NCI-H226 (cell line): ENCODE data around the gene SYNE1.
"Not testable (repeated sequence)": the region's sequence is repeated elsewhere in the genome, so short reads cannot be mapped to it uniquely, and the experiment has no call there.

Experiments
- DNase-seq: peaks from one replicate; pipeline ENCODE4 v3.0.0-alpha.2; 2015

SYNE1 gene

DNA sequence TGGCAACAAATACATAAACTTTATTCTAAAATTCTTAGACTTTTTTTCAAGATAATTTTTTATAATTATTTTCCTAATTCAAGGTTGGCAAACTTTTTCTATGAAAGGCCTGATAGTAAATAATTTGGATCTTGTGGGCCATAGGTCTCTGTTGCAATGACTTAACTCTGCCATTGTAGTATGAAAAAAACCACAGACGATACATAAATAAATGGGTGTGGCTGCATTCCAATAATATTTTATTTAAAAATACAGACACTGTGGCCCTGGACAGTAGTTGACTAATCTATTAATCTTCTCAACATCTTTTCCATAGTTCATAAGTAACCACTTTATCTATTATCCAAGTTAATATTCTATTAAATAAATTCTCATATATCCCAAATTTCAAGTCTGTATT, 281.1 kb downstream of the SYNE1 start:
- no peak for DNase-seq

DNA sequence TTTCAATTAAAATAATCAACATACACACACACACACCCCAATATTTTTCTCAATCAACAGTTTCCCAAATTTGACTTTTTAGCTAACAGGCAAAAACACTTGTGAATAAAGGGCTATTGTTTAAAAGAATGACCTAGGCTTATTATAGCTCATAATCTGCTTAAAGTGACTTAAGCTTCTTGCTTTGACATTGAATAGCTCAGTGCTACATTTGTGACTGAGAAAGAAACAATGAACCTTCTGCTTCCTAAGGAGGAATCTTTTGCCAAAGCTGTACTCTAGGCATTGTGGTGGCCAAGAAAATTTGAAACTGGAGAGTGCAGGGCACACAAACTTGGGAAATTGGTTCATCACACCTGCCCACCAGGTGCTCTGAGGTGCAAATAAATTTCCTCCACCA, 282.0 kb downstream of the SYNE1 start:
- no peak for DNase-seq

DNA sequence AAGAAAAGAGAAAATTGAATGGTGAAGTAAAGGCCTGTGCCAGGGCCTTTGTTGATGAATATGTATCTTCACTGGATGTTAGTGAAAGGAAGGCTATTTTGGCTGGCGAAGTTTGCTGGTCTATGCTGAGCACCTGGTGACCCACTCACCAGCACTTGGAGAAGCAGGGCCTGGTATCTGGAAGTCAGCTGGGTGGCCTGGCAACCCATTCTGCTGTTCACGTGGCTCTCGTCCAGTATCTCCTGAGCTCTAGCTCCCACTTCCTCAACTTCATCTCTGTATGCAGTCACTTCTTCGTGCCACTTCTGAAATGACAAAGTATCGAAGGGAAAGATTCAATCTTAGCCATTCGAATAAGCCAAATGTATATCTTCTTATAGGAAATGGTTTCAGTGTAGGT, 283.7 kb downstream of the SYNE1 start:
- no peak for DNase-seq

DNA sequence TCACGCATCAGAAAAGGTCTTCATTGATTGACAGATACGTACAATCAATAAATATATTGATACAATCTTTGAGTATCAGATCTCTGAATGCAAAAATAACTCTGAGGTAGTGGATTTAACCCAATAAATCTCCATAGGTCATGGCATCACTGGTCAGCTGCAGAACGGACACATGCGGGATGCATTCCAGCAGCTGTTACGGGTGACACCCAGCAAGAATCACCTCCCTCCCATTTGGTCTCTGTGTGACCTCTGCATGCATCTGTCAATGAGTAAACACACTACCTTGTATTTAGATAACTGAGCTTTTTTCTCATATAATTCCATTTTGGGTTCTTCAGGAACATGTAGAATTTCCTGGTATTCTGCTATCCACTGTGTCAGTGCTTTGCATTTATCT, 285.4 kb downstream of the SYNE1 start:
- no peak for DNase-seq

DNA sequence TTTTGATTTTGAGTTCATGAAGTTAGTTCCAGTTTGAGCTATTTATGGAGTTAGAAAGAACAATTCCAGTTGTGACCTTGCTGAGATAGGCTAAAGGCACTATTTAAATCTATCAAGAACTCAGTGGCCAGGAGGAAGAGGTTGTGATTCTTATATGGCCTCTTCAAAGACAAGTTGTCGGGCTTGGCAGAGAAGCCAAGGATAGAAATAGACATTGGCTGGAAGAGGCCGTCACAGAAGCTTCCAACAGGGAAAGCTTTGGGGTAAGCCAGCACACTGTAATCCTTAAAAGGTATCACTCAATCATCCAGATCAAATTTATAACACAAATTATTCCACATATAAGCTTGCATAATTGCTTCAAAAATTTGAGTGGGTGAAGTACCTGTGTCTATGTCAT, 286.1 kb downstream of the SYNE1 start:
- DNase-seq = no peak

DNA sequence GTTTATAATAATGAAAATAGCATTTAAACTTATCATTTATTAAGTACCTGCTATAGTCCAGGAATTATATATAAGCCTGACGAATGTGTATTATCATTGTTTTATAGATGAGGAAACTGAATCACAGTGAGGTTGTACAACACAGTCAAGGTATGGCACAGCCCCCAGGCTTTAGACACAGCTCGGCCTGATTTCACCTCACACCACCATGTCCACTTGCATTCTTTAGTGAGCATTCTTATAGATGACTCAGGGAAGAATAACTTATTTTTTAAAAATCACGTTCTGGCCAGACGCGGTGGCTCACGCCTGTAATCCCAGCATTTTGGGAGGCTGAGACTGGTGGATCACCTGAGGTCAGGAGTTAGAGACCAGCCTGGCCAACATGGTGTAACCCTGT, 289.0 kb downstream of the SYNE1 start:
- DNase-seq = peak; percentile 68

DNA sequence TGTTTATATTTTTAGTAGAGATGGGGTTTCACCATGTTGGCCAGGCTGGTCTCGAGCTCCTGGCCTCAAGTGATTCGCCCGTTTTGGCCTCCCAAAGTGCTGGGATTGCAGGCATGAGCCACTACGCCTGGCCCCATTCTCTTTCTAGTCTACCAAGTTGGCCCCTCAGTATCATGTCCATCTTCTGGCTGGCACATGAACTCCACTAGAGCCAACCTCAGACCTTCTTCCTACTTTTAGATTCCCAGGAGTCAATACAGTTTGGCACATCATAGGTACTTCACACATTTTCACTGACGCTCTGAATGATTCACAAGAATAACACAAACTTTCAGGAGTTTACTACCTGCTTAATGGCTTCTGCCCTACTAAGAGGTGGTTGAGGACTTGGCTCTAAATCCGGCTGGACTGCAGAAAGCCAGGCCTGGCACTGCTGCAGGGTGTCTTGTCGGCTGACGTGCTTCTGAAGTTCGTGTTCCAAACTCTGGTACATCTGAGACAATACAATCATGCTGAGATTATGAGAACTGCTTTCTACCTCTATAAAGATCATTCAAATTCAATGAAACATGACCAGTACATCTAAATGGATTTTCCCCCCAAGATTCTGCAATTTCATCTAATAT, 293.3 kb downstream of the SYNE1 start:
- DNase-seq = no peak

DNA sequence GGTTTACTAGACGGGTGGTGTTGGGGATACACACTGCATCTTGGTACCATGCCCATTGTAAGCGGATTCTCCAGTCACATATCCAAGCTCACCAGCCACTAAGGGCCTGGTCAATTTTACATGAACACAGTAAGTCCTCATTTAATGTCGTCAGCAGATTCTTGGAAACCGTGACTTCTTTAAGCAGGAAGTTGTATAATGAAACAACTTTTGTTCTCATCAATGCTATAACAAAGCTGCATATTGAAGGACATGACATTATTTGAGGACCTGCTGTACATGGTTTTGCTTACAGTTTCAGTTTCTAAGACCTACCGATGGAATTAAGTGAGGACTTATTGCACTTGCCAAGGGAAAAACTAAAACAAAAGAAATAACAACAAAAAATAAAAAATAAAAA, 295.6 kb downstream of the SYNE1 start:
- no peak for DNase-seq

DNA sequence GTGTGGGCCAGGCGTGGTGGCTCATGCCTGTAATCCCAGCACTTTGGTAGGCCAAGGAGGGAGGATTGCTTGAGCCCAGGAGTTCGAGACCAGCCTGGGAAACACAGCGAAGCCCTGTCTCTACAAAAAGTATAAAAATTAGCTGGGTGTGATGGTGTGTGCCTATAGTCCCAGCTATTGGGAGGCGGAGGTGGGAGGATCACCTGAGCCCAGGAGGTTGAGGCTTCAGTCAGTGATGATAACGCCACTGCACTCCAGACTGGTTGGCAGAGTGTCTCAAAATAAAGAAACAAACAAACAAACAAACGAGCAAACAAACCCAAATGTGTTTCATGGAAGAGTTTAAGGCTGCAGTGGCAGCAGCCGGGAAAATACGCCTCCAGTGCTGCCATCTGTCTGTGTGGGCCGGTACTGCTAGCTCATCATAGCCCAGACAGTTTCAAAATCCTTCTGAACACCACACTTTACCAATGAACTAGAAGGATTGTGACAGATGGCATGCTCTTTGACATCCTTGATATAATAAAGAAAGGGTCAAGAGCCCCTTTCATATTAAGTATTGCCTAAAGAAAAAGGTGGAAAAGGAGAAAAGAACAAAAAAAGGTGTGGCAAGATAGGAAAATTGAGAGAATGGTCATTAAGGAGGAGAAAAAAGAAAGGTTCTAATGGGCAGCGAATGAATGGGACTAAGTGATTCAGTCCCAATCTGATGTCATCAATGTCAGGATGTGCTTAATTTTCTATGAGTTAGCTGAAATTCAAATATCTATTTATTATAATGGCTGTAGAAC, 298.6 kb downstream of the SYNE1 start:
- DNase-seq = peak; percentile 25

DNA sequence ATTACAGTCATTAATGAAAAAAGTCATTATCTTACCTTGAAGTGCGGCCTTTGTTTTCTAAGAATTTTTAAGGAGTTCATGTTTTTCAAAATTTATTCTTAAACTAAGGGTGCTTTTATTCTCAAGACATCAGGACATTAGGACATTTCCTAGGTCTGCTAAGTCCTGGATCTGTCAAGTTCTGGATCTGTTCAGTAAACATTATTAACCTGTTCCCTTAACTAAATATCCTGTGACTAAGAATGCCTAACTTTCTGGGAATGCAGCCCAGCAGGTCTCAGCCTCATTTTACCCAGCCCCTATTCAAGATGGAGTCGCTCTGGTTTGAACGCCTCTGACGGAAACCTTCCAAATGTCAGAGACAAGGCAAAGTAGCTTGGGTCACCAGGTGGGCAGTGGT, 302.6 kb downstream of the SYNE1 start:
- no peak for DNase-seq

DNA sequence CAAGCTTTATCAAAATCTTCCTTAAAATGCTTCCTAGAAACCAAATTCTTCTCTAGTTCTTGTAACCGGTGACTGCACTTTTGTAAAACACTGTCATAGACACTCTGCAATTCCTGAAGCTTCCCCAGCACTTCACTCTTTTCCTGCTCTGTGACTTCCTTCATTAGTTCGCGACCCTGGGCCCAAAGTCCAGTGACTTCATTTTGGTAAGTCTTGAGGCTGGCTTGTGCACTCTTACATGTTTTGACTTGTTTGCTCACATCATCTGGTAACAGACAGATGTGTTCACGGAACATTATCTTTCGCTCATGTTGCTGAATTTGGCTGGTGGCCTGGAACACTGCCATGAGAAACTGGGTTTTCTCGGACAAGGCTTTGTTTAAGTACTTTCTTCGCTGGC, 306.2 kb downstream of the SYNE1 start:
- no peak for DNase-seq

DNA sequence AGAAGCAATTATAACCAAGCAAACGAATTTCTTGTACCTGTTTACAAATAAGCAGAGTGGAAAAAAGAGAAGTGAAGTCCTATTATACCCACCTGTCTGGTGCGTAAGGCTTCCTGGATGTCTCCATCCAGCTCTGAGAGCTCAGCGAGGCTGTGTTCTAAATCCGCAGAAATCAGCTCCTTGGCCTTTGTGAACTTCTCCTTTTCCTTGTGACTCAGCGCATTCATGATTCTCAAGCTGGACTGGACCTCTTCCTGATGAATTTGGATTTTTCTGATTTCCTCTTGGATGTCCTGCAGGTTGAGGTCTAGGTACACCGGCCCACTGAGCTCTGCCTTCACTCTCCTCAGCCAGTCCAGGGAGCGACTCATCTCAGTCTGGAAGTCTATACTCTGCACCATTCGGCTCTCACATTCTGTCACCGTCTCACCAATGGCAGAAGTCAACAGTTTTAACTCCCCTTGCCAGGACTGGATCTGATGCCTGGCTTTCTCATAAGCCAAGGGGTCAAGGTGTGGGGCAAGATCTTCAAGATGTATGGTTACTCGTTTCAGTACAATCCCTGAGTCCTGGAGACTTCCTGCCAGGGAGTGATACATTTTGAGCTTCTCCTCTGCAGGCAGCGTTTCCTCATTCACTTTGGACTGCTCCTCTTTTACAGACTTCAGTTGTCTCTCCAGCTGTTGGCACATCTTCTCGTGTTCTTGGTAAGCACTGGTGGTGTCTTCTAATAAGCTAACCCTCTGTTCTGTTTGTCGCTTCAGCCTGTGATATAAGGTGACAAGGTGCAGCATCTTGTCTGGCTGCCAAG, 307.3 kb downstream of the SYNE1 start:
- no peak for DNase-seq

DNA sequence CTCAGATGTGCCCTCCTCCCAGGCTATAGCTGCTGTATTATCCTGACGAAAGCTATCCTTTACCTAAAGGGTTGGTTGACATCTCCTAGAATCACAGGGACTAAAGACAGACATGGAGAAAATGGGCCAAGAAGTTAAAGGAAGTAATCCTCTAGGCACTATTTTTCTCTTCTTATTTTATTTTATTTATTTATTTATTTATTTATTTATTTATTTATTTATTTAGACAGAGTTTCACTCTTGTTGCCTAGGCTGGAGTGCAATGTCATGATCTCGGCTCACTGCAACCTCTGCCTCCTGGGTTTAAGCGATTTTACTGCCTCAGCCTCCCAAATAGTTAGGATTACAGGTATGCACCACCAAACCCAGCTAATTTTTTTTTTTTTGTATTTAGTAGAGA, 309.0 kb downstream of the SYNE1 start:
- DNase-seq = not testable (repeated sequence)

DNA sequence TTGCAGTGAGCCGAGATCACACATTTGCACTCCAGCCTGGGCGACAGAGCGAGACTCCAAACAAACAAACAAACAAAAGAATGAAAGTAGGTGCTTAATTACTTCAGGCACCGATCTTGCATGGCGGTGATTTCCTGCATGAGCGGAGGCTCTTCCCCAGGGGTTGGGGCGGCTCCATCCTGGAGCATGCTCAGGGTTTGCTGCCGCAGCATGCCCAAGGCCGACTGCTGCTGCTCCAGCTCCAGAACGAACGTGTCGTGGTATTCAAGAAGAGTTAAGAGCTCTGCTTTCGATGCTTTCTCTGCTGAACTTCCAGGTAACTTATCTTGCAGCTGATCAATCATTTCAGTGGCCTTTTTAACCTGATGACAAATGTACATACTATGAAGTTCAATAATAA, 313.8 kb downstream of the SYNE1 start:
- DNase-seq = no peak

DNA sequence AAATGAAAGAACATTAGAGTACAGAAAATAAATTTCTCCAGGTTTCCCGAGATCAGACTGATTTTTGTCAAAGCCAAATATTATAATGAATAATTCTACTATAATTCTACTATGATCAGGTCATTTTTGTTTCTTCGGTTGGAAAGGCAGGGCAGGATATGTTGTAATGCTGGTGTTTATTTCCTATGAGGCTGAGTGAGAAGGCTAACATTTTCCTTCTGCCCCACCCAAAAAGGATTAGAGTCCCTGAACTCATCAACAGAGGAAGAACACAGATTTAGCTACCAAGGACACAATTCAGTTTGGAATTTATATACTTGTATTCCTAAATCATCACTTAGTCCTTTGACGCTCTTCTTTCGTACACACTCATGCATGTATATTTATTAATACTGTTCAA, 318.9 kb downstream of the SYNE1 start:
- DNase-seq = peak; percentile 53

DNA sequence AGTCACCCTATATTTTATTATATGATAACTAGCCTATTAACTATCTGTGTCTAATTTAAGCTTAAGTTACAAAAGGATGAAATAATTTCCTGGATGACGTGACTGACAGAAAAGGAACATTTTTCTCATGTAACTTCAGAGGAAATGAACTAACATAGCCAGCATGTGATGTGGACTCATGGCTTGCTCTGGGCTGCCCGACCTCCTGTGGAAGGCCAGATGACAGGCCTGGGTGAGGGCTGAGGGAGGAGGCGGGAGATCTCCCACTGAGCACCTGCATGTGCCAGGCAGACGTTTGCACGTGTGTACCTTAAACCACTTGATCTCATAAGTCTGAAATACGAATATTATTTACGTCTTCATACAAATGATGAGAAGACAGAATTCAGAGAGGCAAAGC, 321.1 kb downstream of the SYNE1 start:
- DNase-seq = peak; percentile 97

DNA sequence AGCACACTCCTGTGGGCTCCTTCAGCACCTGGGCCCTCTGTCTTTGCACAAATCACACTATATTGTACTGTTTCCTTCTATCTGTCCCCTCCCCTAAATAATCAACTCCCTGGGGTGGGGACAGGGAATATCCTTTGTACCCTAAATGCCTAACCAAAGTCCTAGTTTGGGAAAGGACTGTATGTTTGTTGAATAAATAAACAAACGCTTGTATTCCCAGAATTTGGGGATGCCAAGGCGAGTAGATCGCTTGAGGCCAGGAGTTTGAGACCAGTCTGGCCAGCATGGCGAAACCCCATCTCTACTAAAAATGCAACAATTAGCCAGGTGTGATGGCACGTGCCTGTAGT, 322.7 kb downstream of the SYNE1 start:
- DNase-seq = no peak

DNA sequence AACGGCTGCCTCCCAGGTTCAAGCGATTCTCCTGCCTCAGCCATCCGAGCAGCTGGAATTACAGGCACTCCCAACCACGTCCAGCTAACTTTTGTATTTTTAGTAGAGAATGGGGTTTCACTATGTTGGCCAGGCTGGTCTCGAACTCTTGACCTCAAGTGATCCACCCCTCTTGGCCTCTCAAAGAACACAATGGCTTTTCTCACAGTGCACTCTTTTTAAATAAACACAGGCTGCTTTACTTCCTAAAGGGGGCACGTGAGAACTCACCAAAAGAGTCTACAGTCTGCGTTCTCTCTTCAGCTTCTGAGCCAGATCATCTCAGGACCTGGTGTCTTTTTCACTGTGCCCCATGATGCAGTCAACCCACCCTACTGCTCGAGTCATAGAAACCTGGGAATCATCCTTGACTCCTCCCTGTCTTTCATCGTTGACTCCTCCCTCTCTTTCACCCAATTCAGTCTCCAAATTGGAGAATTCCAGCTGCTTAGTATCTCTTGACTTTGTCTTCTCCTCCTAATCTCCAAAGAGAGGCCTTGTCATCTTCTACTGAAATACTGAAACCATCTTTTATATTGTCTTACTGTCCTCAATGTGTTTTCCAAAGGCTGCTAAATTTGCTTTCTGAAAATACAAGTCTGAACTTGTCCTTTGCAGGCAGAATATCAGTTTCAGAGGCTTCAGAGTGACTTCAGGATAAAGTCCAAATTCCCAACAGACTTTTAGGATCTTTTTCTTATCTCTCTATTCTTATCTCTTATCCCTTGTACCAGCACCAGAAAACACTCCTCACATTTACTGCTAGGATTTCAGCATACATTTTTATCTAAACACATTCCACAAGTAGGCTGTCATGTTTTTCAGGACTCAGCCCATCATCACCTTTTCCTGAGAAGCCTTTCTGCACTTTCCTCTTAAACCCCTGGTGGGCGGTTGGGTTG, 323.4 kb downstream of the SYNE1 start:
- peak; percentile 96 for DNase-seq

DNA sequence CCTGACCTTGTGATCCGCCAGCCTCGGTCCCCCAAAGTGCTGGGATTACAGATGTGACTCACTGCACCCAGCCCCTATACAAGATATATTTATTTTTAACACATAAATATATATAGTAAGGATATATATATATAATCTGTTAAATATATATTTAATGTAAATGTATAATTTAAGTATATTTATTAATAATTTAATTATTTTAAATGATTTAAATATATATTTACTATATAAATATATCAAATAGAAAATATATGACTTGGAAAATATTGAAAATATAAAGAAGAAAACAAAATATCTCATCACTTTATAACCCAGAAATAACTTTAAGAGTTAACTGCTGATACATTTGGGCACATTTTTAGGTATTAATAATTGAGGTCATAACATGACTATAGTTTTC, 324.7 kb downstream of the SYNE1 start:
- no peak for DNase-seq

DNA sequence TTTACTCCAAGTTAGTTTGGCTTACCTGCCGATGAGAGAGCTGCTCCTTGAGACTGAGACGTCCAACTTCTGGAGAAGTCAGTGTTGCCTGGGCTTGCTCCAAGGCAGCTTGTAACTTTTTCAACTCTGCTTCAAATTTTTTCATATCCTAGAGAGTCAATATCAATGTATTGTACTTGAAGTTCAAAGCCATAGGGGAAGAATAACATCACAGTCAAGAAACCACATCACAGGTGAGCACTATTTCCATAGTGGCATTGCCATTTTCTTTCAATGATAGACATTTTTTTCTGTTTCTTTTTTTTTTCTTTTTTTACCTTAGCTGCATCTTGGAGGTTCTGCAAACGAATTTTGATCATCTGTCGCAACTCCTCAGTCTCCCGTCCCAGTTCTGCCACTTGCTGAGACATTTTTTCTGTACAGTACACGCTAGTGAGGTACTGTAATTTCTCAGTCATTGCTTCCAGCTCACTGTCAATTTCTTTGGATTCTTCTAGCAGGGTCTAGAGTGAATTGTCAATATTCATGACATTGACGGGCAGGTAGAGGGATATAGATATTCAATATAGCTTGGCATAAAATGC, 326.7 kb downstream of the SYNE1 start:
- DNase-seq = no peak

DNA sequence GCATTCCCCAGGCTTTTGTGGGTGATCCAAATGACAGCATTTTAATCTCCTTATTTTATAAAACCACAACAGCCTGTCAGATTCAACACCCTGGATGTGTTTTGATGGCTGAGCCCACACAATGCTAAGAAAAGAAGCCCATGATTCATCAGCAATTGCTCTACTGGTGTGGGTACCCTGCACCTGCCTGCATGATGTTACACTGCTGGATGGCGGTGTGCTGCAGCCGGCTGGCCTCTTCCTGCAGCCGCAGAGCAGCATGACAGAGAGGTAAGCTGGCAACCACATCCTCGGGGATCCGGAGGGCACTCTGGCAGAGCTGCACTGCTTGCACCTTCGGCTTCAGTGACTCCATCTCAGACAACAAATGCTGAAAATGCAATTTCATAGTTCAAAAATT, 327.5 kb downstream of the SYNE1 start:
- peak; percentile 84 for DNase-seq

DNA sequence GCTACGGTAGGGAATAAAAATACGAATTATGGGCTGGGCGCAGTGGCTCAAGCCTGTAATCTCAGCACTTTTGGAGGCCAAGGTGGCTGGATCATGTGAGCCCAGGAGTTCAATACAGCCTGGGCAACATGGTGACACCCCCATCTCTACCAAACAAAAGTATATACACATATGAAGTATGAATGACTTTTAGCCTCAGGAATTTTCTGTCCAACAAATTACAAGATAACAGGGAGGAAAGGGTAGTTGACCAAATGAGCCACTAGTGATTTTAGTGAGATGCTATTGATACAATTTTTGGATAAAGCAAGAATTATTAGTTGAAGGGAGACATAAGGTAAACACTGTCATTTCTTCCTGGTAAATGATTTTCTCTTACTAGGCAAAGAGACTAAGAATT, 328.2 kb downstream of the SYNE1 start:
- DNase-seq = peak; percentile 69

DNA sequence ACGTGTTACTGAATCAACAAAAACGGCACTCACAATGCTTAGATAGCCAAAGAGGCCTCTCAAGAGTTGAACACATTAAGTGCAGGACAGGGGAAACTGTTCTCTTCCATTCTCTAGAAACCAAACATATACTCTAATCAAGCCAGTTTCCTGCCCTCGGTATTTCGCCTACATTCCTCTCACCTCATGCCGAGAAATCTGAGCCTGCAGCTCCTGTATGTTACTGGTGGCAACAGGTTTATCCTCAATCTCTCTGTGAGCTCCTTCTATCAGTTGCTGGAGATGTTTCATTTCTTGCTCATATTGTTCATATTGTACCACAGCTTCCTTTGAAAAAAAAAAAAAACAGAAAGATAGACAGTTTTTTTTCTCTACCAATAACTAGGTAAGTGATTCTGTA, 328.9 kb downstream of the SYNE1 start:
- no peak for DNase-seq
